Loucy (cell line): ENCODE data around the gene CHN1.

Experiments used
- H2AFZ ChIP-seq: fragments of 200-600 bp; sonication (generic); 2 replicates; pipeline ENCODE4 v1.6.0; 2016; ENCODE audit warnings: antibody characterized with exemption, mild to moderate bottlenecking, low read length, moderate library complexity
- H3F3A ChIP-seq: fragments of 200-600 bp; 2 replicates; pipeline ENCODE4 v1.6.0; 2016; ENCODE audit warnings: antibody characterized with exemption, low read depth, mild to moderate bottlenecking
- H3K27me3 ChIP-seq: fragments of 200-600 bp; sonication (generic); 2 replicates; pipeline ENCODE4 v1.6.1; 2014; ENCODE audit warnings: low read length, mild to moderate bottlenecking; ENCODE audit not compliant: insufficient read depth, poor library complexity, severe bottlenecking
- H3K36me3 ChIP-seq: fragments of 200-600 bp; sonication (generic); 2 replicates; pipeline ENCODE4 v1.6.1; 2016; ENCODE audit warnings: low read length; ENCODE audit not compliant: insufficient read depth
- H3K4me1 ChIP-seq: fragments of 200-600 bp; sonication (generic); 2 replicates; pipeline ENCODE4 v1.5.1; 2014; ENCODE audit warnings: low read length, mild to moderate bottlenecking; ENCODE audit not compliant: insufficient read depth, poor library complexity, severe bottlenecking
- H3K4me2 ChIP-seq: fragments of 200-600 bp; sonication (generic); 2 replicates; pipeline ENCODE4 v1.6.0; 2014; ENCODE audit warnings: antibody characterized with exemption, low read length, low read depth, mild to moderate bottlenecking; ENCODE audit not compliant: poor library complexity, severe bottlenecking
- H3K4me3 ChIP-seq: fragments of 200-600 bp; sonication (generic); 2 replicates; pipeline ENCODE4 v1.5.1; 2014; ENCODE audit warnings: low read length, mild to moderate bottlenecking, mixed read lengths; ENCODE audit not compliant: poor library complexity, severe bottlenecking
- H3K79me2 ChIP-seq: fragments of 200-600 bp; sonication (generic); 2 replicates; pipeline ENCODE4 v1.6.1; 2014; ENCODE audit warnings: low read length; ENCODE audit not compliant: insufficient read depth
- H3K9ac ChIP-seq: fragments of 200-600 bp; sonication (generic); 2 replicates; pipeline ENCODE4 v1.6.0; 2014; ENCODE audit warnings: mild to moderate bottlenecking, low read depth, low read length, moderate library complexity; ENCODE audit not compliant: poor library complexity, severe bottlenecking
- H3K9me2 ChIP-seq: fragments of 200-600 bp; sonication (generic); replicated peaks from 2 replicates; pipeline ENCODE4 v1.6.1; 2016; ENCODE audit warnings: low read depth, low read length, mixed read lengths
- H3K9me3 ChIP-seq: fragments of 200-600 bp; sonication (generic); 2 replicates; pipeline ENCODE4 v1.6.1; 2014; ENCODE audit warnings: mild to moderate bottlenecking, antibody characterized with exemption, low read length, low read depth; ENCODE audit not compliant: insufficient read depth
- H4K20me1 ChIP-seq: fragments of 200-600 bp; sonication (generic); 2 replicates; pipeline ENCODE4 v1.6.0; 2014; ENCODE audit warnings: antibody characterized with exemption, low read length, mild to moderate bottlenecking; ENCODE audit not compliant: insufficient read depth, poor library complexity, severe bottlenecking
- EZH2phosphoT487 ChIP-seq: fragments of 200-600 bp; IDR thresholded peaks from 2 replicates; pipeline ENCODE4 v1.6.1; 2018; ENCODE audit warnings: antibody characterized with exemption, mild to moderate bottlenecking, moderate library complexity, borderline replicate concordance
- TF ChIP-seq, protein P1 (sequence below): fragments of 200-600 bp; sonication (generic); conservative IDR thresholded peaks from 2 replicates; pipeline ENCODE4 v1.5.1; 2014; ENCODE audit warnings: mild to moderate bottlenecking, antibody characterized with exemption, low read length

The CHN1 gene

DNA sequence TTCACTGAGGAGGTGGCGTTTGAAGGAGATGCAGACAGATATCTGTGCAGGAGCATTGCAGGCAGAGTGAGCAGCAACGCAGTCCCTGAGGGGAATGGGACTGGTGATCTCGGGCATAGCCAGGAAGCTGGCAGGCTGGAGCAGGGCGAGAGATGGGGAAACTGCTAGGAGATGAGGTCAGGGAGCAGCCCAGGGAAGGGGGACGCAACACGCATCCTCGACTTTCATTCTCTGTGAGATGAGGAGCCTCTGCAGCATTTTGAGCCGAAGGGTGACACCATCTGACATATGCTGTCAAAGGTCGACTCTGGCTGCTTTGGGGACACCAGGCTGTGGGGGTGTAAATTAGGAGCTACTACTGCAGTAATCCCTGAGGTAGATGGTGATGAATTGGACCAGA lies 236.6 kb downstream of the CHN1 start:
- Histone ChIP-seq H3K4me1 (no peaks in the 10 kb centered on the region), H3K36me3 (no peaks in the 10 kb centered on the region), H3K4me3 (no peak overlapping the region), H3K27me3 (no peaks in the 10 kb centered on the region), H3K4me2 (no peak overlapping the region), H3K9me3 (no peaks in the 10 kb centered on the region), H3K9ac (no peak overlapping the region), H3K9me2 (no peaks in the 10 kb centered on the region), H4K20me1 (no peaks in the 10 kb centered on the region), H2AFZ (no peak overlapping the region), H3K79me2 (no peaks in the 10 kb centered on the region), H3F3A (no peaks in the 10 kb centered on the region)
- no peak for TF ChIP-seq EZH2phosphoT487
- TF ChIP-seq, protein P1, sequence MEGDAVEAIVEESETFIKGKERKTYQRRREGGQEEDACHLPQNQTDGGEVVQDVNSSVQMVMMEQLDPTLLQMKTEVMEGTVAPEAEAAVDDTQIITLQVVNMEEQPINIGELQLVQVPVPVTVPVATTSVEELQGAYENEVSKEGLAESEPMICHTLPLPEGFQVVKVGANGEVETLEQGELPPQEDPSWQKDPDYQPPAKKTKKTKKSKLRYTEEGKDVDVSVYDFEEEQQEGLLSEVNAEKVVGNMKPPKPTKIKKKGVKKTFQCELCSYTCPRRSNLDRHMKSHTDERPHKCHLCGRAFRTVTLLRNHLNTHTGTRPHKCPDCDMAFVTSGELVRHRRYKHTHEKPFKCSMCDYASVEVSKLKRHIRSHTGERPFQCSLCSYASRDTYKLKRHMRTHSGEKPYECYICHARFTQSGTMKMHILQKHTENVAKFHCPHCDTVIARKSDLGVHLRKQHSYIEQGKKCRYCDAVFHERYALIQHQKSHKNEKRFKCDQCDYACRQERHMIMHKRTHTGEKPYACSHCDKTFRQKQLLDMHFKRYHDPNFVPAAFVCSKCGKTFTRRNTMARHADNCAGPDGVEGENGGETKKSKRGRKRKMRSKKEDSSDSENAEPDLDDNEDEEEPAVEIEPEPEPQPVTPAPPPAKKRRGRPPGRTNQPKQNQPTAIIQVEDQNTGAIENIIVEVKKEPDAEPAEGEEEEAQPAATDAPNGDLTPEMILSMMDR = no peak

DNA sequence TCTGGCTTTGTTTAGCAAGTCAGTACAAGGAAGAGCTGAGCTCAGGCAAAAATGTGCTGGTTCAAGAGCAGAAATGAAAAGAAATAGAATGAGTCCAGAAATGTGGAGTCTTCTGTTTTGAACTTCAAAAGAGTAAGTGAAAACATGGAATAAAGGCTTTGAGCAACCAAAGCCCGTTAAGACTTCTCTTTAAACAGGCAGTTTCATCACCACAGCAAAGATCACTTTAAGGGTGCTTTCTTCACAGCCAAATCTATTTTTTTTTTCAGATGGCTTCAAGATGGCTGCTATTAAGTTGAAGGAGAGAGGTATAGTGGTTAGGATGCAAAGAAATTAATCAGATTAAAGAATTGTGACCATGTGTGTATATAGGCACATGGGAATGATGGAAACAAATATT lies 238.9 kb downstream of the CHN1 start:
- Histone ChIP-seq H3K4me3 (no peak overlapping the region), H4K20me1 (no peaks in the 10 kb centered on the region), H3K36me3 (no peaks in the 10 kb centered on the region), H3K4me2 (no peak overlapping the region), H3F3A (no peaks in the 10 kb centered on the region), H3K4me1 (no peaks in the 10 kb centered on the region), H3K9ac (no peak overlapping the region), H3K27me3 (no peaks in the 10 kb centered on the region), H3K9me2 (no peaks in the 10 kb centered on the region), H3K79me2 (no peaks in the 10 kb centered on the region), H3K9me3 (no peaks in the 10 kb centered on the region), H2AFZ (0 out of 2 replicates have a peak overlapping the region, but pooled peaks have one; percentile 11)
- no peak for TF ChIP-seq EZH2phosphoT487
- TF ChIP-seq, protein P1 = no peak

DNA sequence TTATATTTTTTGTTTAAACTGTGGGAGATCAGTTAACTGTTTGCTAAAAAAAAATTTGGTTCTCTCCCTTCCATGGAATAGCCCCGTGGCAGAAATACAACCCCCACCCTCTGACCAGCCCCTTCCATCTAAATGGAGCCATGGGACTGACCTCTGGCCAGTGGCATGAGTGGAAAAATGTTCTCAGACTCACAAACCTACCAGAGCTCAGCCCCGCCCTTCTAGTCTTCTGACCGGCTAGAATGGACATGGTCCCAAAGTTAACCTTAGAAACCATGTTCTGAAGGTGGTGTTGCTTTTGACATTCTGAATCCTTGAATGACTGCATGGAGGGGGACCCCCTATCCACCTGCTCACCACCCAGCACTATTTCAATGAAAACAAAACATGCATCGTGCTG lies 239.6 kb downstream of the CHN1 start:
- TF ChIP-seq EZH2phosphoT487 = no peak
- TF ChIP-seq, protein P1 = no peak
- Histone ChIP-seq H4K20me1 (no peaks in the 10 kb centered on the region), H3K4me1 (no peaks in the 10 kb centered on the region), H3F3A (no peaks in the 10 kb centered on the region), H3K4me2 (no peak overlapping the region), H3K79me2 (no peaks in the 10 kb centered on the region), H3K27me3 (no peaks in the 10 kb centered on the region), H3K36me3 (no peaks in the 10 kb centered on the region), H3K9me2 (no peaks in the 10 kb centered on the region), H3K9me3 (no peaks in the 10 kb centered on the region), H3K9ac (no peak overlapping the region), H2AFZ (0 out of 2 replicates have a peak overlapping the region, but pooled peaks have one; percentile 13), H3K4me3 (no peak overlapping the region)
